ENCODE results near the gene NUFIP1.
"Not testable (repeated sequence)": the region's sequence is repeated elsewhere in the genome, so short reads cannot be mapped to it uniquely, and the experiment has no call there.

The NUFIP1 gene

GRCh38 chr13:44919104-44919804 lies 70.0 kb downstream of the NUFIP1 start:
- no peak for DNase-seq

- peak; percentile 83 for DNase-seq
Measured at GRCh38 chr13:44918326-44919103, 70.8 kb downstream of the NUFIP1 start.

- peak; percentile 97 for DNase-seq
Measured at GRCh38 chr13:44917589-44918325, 71.5 kb downstream of the NUFIP1 start.

GRCh38 chr13:44912278-44913016 lies 76.8 kb downstream of the NUFIP1 start:
- DNase-seq: no peak

- no peak for DNase-seq
Measured at GRCh38 chr13:44908712-44909111, 80.6 kb downstream of the NUFIP1 start.

- DNase-seq: no peak
Measured at GRCh38 chr13:44908266-44908665, 81.0 kb downstream of the NUFIP1 start.

GRCh38 chr13:44906713-44907112 lies 82.6 kb downstream of the NUFIP1 start:
- DNase-seq: no peak

GRCh38 chr13:44906230-44906629 lies 83.0 kb downstream of the NUFIP1 start:
- no peak for DNase-seq

GRCh38 chr13:44905556-44905955 lies 83.7 kb downstream of the NUFIP1 start:
- DNase-seq: no peak

GRCh38 chr13:44904967-44905366 lies 84.3 kb downstream of the NUFIP1 start:
- no peak for DNase-seq

GRCh38 chr13:44903574-44903985 lies 85.7 kb downstream of the NUFIP1 start:
- no peak for DNase-seq

- DNase-seq: no peak
Measured at GRCh38 chr13:44902738-44903137, 86.5 kb downstream of the NUFIP1 start.

GRCh38 chr13:44899967-44900366 lies 89.3 kb downstream of the NUFIP1 start:
- no peak for DNase-seq

GRCh38 chr13:44898308-44898707 lies 91.0 kb downstream of the NUFIP1 start:
- not testable (repeated sequence) for DNase-seq

GRCh38 chr13:44895953-44896335 lies 93.3 kb downstream of the NUFIP1 start:
- DNase-seq: no peak

GRCh38 chr13:44895264-44895952 lies 93.9 kb downstream of the NUFIP1 start:
- no peak for DNase-seq

GRCh38 chr13:44894001-44894770 lies 95.1 kb downstream of the NUFIP1 start:
- no peak for DNase-seq
